ENCODE measurements around the gene GREB1L.
"Not testable (repeated sequence)": the region's sequence is repeated elsewhere in the genome, so short reads cannot be mapped to it uniquely, and the experiment has no call there.

The GREB1L gene

DNA sequence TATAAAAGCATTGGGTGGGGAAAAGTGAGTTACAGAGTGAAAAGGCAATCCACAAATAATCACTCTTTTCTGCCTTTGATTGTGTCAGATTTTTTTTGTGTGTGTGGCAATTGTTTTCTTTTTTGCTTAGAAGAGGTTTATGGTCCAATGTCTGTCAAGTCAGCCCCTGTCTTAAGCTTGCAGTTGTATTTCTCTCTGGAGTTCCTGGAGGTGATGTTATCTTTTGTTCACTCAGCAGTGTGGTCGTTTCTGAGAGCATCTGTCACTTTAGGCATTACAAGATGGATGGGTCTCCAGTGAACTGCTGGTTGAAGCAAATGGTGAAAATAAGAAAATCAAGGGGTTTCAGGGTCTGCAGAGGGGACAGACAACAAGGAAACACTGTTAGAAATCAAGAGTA, 121.3 kb downstream of the GREB1L start:
- no peak for DNase-seq (ENCODE audit: low read depth in 1 of 2, low spot score in 1 of 2)

- DNase-seq (ENCODE audit: low read depth in 1 of 2, low spot score in 1 of 2) = no peak
Measured at GRCh38 chr18:21364471-21364870, 122.4 kb downstream of the GREB1L start.

DNA sequence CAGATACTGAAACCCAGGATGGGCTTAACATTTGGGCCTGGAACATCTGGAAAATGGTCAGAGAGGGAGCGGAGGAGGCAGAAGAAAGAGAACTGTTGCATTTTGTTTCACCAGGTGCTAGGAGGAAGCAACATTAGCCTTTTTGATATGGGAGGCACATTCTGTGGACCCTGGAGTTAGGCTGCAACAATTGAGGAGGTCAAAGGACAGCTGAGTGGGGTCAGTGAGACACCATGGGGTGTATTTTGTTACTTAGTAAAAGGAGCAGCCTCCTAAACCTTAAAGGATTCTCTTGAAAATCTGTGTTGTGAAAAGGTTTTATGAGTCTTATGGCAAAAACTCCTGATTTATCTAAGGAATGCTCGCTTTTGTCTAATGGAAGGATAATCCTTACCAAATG, 124.9 kb downstream of the GREB1L start:
- DNase-seq (ENCODE audit: low read depth in 1 of 2, low spot score in 1 of 2) = no peak

- no peak for DNase-seq (ENCODE audit: low read depth in 1 of 2, low spot score in 1 of 2)
Measured at GRCh38 chr18:21369146-21369545, 127.1 kb downstream of the GREB1L start.

DNA sequence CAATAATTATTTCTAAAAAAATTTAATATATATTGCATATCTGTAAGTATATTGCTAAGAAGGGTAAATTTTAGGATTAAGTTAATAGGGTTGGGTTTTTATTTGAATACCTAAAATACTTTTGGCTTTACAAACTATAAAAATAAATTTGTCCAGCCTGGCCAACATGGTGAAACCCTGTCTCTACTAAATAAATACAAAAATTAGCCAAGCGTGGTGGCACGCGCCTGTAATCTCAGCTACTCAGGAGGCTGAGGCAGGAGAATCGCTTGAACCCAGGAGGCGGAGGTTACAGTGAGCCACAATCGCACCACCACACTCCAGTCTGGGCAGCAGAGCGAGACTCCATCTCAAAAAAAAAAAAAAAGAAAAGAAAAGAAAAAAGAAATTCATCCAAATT, 127.6 kb downstream of the GREB1L start:
- DNase-seq (ENCODE audit: low read depth in 1 of 2, low spot score in 1 of 2) = not testable (repeated sequence)

DNA sequence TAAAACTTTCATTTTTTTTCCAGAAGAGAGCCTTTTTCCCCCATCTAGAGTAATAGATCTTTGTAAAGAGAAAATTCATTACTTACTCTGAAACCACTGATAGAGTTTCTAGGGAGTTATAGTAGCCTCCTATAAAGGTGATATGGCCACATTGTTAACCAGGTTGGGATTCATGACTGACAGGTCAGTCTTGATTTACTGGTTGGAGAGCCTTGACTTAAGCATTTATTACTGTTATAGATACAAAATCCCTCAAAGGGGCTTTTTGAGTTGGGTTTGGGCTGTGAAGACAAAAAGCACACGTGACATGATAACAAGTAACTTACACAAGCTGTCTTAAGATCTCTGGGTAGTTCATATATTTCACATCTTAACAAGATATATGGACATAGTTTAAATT, 141.0 kb downstream of the GREB1L start:
- no peak for DNase-seq (ENCODE audit: low read depth in 1 of 2, low spot score in 1 of 2)

GRCh38 chr18:21386523-21387240, 144.7 kb downstream of the GREB1L start:
- DNase-seq (ENCODE audit: low read depth in 1 of 2, low spot score in 1 of 2) = no peak

DNA sequence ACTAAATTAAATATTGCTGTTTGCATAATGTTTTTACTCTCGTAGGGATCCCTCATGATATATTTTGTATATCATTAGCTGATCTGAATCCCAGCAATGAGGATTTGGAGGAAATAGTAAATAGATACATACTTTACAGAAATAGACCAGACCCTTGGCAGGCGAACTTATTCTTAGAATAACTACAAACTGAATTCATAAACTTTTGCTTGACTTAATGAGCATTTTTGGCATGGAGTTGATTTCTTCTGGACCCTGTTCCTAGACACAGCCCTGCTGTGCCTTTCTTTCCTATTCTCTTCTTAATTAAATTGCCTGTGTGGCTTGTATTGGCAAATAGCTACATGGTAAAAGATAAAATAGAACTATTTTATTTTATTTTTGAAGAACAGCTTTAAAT, 145.9 kb downstream of the GREB1L start:
- DNase-seq (ENCODE audit: low read depth in 1 of 2, low spot score in 1 of 2) = no peak

DNA sequence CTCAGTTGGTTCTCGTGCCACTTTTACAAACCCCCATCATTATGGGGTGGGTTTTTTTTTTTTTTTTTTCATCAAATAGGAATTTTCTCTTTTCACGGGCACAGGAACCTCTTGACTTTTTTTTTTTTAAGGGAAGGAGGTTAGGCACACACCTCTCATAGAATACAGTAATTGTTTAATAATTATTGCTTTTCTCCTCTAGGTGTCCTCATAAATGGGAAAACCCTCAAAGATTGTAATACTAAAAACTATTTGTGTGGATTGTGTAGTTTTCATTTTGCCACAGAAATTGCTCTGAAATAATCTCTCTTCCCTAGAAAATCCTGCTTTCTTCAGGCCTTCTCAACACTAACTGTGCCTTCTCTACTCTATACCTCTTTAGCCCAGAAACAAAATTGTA, 147.3 kb downstream of the GREB1L start:
- no peak for DNase-seq (ENCODE audit: low read depth in 1 of 2, low spot score in 1 of 2)

DNA sequence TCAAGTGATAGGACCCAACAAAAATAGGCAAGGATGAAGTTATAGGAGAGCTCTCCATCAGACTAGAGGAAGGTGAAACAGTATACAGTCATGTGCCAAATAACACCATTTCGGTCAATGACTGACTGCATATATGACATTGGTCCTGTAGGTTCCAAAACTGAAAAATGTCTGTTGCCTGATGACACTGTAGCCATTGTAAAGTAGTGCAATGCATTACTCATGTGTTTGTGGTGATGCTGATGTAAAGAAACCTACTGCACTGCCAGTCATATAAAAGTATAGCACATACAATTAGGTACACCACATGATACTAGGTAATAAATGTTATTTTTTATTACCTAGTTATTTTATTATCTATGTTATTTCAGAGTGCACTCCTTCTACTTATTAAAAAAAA, 147.9 kb downstream of the GREB1L start:
- DNase-seq (ENCODE audit: low read depth in 1 of 2, low spot score in 1 of 2) = no peak

DNA sequence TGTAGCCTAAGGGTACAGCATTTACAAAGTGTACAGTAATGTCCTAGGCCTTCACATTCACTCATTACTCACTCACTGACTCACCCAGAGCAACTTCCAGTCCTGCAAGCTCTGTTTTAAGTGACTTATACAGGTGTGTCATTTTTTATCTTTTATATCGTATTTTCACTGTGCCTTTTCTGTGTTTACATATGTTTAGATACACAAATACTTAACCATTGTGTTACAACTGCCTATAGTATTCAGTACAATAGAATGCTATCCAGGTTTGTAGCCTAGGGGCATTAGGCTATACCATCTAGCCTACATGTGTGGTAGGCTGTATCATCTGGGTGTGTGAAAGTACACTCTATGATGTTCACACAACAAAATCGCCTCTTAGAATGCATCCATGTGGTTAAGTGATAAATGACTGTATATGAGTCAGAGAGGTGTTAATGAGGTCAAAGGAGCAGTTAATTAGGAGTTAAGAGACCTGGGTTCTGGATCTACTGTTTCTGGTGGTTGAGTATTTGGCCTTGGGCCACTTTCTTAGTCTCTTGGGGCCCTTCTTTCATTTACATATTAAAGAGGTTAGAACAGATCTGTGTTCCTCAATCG, 149.1 kb downstream of the GREB1L start:
- DNase-seq (ENCODE audit: low read depth in 1 of 2, low spot score in 1 of 2) = no peak

DNA sequence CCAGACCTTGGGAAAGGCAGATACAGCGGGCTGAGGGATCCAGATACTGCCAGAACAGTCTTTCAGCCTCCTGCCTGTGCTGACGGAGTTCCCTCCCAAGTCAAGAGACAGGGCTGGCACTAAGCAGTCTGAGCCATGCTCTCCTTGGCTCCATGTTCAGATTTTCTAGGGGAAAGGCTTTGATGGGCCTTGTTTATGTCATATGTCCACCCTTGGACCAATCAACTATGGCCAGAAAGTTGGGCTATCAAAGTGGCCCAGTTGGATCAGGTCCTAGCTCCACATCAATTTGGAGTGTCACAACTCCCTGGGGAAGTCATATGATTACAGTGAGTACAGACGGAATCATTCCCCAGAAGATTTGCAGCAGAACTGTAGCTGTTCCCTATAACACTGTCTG, 152.0 kb downstream of the GREB1L start:
- no peak for DNase-seq (ENCODE audit: low read depth in 1 of 2, low spot score in 1 of 2)

- no peak for DNase-seq (ENCODE audit: low read depth in 1 of 2, low spot score in 1 of 2)
Measured at GRCh38 chr18:21398121-21398520, 156.1 kb downstream of the GREB1L start.

- no peak for DNase-seq (ENCODE audit: low read depth in 1 of 2, low spot score in 1 of 2)
Measured at GRCh38 chr18:21402272-21402671, 160.2 kb downstream of the GREB1L start.

- DNase-seq (ENCODE audit: low read depth in 1 of 2, low spot score in 1 of 2) = no peak
Measured at GRCh38 chr18:21404426-21404825, 162.4 kb downstream of the GREB1L start.

- no peak for DNase-seq (ENCODE audit: low read depth in 1 of 2, low spot score in 1 of 2)
Measured at GRCh38 chr18:21406116-21406515, 164.1 kb downstream of the GREB1L start.

- no peak for DNase-seq (ENCODE audit: low read depth in 1 of 2, low spot score in 1 of 2)
Measured at GRCh38 chr18:21408681-21409080, 166.6 kb downstream of the GREB1L start.

DNA sequence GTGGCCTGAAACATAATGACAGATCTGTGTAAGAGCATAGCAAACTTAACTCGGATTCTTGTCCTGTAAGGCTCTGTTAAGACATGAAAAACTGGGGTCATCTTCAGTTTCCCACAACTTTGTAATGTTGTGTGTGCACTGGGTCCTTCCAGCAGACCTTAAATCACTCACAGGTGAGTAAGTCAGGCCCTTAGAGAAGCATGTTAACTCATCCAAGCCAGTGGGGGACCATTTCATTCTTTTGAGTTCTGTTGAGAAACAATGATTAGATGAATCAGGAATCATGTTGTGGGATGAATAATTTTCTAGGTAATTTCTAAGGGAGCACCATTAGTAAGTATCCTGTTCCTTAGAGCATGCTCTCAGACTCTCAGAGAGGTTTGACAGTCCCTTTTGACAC, 191.4 kb downstream of the GREB1L start:
- DNase-seq (ENCODE audit: low read depth in 1 of 2, low spot score in 1 of 2) = no peak

DNA sequence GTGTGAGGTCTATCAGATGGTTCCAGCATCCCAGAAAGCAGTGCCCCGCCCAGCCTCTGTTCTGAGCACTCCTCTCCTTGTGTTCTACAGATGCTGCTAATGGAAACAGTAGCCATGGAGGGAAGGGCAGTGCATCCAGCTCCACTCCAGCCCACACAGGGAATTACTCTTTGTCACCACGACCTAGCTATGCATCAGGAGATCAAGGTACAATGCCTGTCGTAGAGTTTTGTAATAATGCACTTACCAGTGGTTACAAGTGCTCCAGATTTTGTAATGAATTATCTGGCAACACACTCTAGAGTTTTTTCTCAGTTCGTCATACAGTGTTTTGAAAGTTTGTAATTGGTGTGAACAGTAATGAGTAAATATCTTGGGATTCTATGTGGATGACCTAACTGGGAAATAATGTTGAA, 197.4 kb downstream of the GREB1L start:
- DNase-seq (ENCODE audit: low read depth in 1 of 2, low spot score in 1 of 2) = no peak

DNA sequence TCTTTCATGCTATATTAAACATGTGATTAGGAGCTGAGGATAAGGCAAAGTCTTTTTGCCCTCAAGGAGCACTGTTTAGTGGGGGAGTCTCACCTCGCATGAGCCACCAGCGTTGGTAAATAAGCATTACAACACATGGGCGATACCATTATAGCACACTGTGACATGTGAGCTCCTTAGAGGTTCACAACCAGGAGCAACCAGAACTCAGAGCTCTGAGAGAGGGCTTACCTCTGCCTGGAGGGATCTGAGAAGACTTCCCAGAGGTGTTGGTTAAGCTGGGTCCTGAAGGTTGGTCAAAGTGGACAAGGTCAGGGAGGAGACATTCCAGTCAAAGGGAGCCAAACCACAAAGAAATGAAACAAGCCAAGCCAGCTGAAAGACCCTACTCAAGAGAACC, 199.6 kb downstream of the GREB1L start:
- DNase-seq (ENCODE audit: low read depth in 1 of 2, low spot score in 1 of 2) = no peak

DNA sequence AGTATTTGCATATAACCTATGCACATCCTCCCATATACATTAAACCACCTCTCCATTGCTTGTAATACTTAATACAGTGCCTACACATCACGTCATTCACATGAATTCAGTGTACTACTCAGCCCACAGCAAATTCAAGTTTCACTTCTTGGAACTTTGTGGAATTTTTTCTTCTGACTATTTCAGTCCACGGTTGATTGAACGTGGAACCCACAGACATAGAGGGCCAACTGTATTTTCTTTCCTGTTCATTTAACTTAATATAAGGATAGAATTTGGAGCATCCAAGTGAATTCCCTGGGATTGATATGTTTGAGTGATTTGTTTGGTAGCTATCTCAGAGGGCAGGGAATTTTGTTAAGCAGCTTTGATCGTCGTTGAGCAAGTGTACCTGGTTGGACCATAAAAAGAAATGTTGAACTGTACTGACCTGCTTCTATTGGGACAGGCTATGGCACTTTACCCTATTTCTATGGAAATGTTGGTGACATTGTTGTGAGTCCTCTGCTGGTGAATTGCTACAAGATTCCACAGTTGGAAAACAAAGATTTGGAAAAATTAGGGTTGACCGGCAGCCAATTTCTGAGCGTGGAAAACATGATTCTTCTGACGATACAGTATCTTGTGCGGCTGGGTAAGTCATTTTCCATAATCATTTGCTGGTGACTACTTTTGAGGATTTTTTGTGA, 201.9 kb downstream of the GREB1L start:
- DNase-seq (ENCODE audit: low read depth in 1 of 2, low spot score in 1 of 2) = no peak

DNA sequence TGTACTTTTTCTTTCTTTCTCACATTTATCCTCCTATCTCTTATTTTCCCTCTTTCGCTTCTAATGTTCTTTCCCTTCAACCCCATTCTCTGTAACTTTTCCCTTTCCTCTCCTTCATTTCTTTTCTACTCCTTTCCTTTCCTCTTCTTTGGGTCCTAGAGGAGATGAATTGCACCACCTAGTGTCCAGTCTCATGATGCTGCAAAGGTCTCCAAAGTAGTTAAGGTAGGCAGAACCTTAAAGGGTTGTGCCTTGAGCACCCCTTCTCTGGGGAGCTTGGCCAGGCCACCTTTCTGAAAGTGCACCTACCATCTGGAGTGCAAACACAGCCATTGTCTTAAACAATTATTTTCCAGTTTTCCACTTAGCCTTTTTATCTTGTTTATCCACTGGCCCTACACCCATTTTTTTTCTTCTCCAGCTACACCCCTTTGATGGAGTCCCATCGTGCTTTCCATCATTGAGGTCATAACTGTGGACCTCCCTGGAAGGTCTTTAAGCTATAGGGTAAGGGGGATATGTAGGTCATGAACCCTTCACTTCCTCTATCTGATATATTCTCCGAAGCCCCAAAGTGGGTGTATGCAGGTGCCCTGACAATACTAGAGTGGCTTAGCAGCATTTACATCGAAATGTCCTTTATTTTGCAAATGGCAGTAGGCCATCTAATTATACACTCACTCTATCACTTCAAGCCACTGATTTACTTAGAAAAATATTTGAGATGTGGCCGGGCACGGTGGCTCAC, 202.6 kb downstream of the GREB1L start:
- DNase-seq (ENCODE audit: low read depth in 1 of 2, low spot score in 1 of 2) = no peak
